ENCODE measurements around the gene CPA3.

CPA3 gene

DNA sequence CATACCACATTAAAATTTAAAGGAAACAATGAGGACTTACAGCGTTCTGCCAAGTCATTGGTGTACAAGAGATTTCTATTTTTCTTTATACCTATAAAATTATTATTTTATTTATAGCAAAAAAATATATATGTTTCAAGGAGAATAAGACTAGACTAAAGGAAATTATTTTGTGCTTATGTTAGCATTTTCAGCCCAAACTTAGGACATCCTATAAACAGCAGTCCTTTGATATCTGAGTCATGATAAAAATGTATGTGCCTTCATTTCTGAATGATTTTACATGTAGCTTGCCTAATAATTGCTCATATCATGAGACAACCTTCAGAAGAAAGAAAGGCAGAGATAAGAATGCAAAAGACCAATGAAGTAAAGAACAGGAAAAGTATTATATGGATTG is 16.7 kb upstream of the CPA3 start:
- Mint-ChIP-seq H3K4me3 (no peak overlapping the region), H3K27ac (no peak overlapping the region), H3K9me3 (no peaks in the 10 kb centered on the region), H3K36me3 (no peaks in the 10 kb centered on the region), H3K4me1 (no peaks in the 10 kb centered on the region)
- no peak for ATAC-seq
- DNase-seq (ENCODE audit: low spot score in 2 of 2), result no peak

DNA sequence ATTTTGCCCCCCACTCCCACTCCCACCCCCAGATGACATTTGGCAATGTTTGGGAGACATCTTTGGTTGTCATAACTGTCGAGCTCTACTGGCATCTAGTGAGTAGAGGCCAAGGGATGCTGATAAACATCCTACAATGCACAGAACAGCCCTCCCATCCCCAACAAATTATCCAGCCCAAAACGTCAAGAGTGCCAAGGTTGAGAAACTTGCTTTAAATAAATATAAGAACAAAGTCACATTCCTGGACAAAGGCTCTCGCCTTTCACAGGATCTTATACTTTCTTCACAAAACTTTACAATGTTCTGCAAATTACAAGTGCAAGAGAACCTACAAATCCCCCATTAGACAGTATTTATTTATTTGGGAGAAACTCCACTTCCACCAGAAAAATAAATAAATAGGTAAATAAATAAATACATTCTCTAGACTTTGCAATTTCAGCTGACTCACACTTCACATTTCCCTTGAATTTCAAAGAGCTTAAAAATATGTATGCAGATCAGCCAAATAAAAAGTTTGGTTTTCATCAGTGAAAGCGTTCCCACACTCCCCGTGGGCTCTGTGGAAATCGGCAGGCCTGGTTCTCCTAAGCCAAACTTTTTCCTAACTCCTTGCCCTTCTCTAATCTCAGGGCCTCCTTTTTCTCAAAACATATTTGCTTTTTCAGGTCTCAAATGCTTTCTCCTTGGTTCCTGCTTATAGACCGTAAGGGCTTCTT is 12.7 kb upstream of the CPA3 start:
- no peaks in the 10 kb centered on the region for H3K36me3 Mint-ChIP-seq
- no peak for DNase-seq (ENCODE audit: low spot score in 2 of 2)
- no peak overlapping the region for H3K27ac Mint-ChIP-seq
- no peak for ATAC-seq
- H3K4me1 Mint-ChIP-seq, result no peaks in the 10 kb centered on the region
- no peaks in the 10 kb centered on the region for H3K9me3 Mint-ChIP-seq
- no peak overlapping the region for H3K4me3 Mint-ChIP-seq

DNA sequence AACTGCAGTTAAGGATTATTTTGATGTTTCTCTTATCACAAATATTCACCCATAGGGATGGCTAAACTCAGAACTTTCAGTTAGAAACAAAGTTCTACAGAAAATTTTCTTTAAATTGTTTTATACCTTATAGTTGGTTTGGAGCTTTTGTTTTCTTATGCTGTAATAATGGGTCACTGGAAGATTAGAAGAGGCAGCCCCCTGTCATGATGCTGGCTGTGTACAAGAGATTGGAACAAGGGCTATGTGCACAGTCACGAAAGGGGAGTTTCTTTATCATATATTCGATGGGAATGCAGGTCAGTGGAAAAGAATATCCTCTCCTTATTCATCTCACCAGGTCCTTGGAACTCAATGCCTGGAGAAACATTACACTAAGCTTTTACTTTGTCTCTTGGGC is 12.0 kb upstream of the CPA3 start:
- Mint-ChIP-seq H3K4me1 (no peaks in the 10 kb centered on the region), H3K9me3 (no peaks in the 10 kb centered on the region), H3K36me3 (no peaks in the 10 kb centered on the region), H3K27ac (no peak overlapping the region), H3K4me3 (no peak overlapping the region)
- DNase-seq (ENCODE audit: low spot score in 2 of 2), result no peak
- ATAC-seq, result no peak

DNA sequence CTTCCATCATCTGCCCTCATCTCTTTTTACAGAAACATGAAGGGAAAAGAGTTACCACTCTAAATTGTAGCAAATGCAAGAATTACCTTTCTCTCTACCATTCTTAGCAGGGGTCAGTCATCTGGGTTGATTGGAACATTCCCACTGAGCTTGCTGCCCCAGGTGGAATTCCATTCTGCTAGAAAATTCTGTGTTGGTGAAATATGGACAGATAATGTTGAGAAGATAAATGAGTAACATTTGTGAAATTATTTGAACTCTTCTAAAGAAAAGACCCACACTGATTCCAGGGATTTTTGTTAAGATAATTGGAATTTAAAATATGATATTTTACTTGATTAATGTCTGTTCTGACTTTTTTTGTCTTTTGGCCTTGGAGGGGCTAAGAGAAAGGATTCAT is 11.0 kb upstream of the CPA3 start:
- H3K9me3 Mint-ChIP-seq, result no peaks in the 10 kb centered on the region
- ATAC-seq (no peak), DNase-seq (ENCODE audit: low spot score in 2 of 2) (no peak)
- H3K4me1 Mint-ChIP-seq, result no peaks in the 10 kb centered on the region
- no peak overlapping the region for H3K27ac Mint-ChIP-seq
- H3K36me3 Mint-ChIP-seq, result no peaks in the 10 kb centered on the region
- no peak overlapping the region for H3K4me3 Mint-ChIP-seq

DNA sequence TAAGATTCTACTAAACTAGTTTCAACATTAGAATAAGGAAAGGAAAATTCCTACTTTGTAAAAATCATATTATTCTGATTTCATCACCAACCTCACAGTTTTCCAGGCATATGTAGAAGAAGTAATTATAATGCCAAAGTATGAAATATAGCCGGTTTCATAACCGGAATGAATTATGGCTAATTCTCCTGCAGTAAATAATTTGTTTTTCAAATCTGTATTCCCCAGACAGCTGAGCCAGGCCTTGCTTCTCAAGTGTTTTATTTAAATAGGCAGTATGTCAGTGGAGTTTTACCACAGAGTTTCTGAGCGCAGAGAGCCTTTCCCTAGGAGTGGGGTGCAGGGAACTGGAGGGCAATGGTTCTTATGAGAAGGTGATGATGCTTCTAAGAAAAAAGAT is 8.7 kb upstream of the CPA3 start:
- H3K36me3 Mint-ChIP-seq, result no peaks in the 10 kb centered on the region
- H3K9me3 Mint-ChIP-seq, result no peaks in the 10 kb centered on the region
- ATAC-seq (no peak), DNase-seq (ENCODE audit: low spot score in 2 of 2) (no peak)
- no peak overlapping the region for H3K27ac Mint-ChIP-seq
- H3K4me1 Mint-ChIP-seq, result no peaks in the 10 kb centered on the region
- no peak overlapping the region for H3K4me3 Mint-ChIP-seq

DNA sequence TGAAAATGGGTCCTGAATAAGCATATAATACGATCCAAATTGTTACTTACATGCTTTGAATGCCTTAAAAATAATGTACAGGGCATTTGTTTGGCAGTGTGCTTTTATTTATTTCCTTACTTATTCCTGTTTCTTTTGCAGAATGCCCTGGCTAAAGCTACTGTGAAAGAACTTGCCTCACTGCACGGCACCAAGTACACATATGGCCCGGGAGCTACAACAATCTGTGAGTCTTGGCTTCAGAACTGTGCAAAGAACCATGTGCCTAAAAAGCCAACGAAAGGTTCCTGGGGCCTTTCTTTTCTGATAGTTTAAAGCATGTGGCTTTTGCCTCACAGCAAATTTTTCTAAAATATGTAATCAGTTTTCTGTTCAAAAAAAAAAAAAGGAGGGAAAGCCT is 7.8 kb upstream of the CPA3 start:
- ATAC-seq (no peak), DNase-seq (ENCODE audit: low spot score in 2 of 2) (no peak)
- Mint-ChIP-seq H3K4me3 (no peak overlapping the region), H3K4me1 (no peaks in the 10 kb centered on the region), H3K9me3 (no peaks in the 10 kb centered on the region), H3K27ac (no peak overlapping the region), H3K36me3 (no peaks in the 10 kb centered on the region)

DNA sequence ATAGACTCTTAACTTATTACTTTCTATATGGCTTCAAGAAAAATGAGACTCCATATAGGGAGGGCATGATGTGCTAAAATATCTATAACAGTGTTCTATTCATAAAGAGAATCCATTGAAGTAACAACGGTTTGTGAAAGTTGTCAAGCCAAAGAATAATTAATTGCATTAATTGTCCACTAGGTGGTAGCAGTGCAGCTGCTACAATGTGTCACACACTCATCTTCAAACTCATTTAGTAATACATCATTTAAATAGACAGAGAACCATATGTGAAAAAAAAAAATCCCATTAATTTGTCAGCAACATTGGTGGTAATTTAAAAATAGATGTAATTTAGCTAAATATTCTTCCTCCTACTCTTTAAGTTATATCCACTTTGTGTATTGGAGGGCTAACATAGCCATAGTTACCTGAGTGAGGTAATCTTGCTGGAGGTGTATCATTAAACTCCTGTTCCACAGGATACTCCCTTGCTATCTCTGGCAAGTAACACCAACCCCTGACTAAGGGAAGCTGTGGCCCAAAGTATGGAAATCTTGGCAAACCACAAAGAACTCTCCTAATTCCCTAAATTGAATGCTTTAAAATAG is 3.7 kb upstream of the CPA3 start:
- ATAC-seq (peak; percentile 55), DNase-seq (ENCODE audit: low spot score in 2 of 2) (no peak)
- Mint-ChIP-seq H3K27ac (no peak overlapping the region), H3K4me3 (no peak overlapping the region), H3K4me1 (no peaks in the 10 kb centered on the region), H3K36me3 (no peaks in the 10 kb centered on the region), H3K9me3 (no peaks in the 10 kb centered on the region)

DNA sequence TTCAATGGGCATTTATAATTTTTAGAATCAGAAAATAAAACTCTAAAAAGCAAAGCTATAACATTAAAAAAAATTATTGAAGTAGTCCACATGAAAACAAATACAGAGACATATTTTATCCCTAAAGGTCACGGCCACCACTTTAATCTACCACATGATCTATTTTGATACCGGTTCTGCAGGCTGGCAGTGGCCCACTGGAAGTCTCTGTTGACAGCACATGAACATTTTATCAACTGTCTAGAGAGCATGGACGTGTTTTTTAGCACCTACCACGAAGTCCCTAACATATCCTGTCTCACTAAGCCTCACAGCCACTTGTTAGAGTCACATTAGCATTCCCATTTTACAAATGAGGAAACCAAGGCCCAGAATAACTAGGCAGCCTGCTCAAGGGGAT is 1.8 kb upstream of the CPA3 start:
- ATAC-seq, result no peak
- Mint-ChIP-seq H3K4me1 (no peaks in the 10 kb centered on the region), H3K36me3 (no peaks in the 10 kb centered on the region)

DNA sequence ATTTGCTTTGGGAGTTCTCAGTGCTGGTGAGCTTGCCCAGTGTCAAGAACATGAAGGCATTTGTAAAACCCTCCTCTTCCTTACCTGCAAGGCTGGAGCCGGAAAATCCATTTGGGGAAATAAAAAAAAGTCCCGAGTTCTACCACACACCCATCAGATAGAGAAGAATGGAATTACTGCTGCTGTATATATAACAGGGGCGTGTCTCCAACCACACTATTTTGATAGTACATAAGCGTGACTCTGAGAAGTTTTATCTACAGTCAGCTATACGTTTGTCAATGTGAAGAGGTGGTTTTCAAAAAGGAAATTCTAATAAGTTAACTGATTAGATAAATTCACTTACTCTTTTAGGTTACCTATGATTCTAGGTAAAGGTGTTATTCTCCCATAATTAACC is 1.3 kb upstream of the CPA3 start:
- no peak overlapping the region for H3K4me3 Mint-ChIP-seq
- no peak for ATAC-seq
- no peaks in the 10 kb centered on the region for H3K4me1 Mint-ChIP-seq
- H3K36me3 Mint-ChIP-seq, result no peaks in the 10 kb centered on the region
- no peak for DNase-seq (ENCODE audit: low spot score in 2 of 2)
- no peaks in the 10 kb centered on the region for H3K9me3 Mint-ChIP-seq
- no peak overlapping the region for H3K27ac Mint-ChIP-seq

More for the DNA sequence above, 1.8 kb upstream of the CPA3 start:
- no peak overlapping the region for H3K27ac Mint-ChIP-seq
- no peak overlapping the region for H3K4me3 Mint-ChIP-seq
- H3K9me3 Mint-ChIP-seq, result no peaks in the 10 kb centered on the region
- DNase-seq (ENCODE audit: low spot score in 2 of 2), result no peak

DNA sequence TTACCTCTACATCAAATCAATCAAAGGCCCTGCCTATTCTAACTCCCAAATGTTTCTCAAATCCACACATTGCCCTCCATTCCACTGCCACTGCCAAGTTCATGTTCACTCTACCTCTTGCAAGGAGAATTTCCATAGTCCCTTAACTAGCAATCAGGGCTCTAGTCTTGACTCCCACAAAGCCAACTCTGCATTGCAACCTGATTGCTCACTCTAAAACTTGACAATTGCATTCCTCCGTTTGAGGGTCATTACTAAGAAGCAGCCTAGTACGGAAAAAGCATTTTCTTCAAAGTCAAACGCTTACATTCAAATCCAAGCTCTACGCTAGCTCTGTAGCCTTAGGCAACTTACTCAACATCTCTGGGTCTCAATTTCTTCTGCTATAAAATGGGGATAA is 1.2 kb downstream of the CPA3 start:
- Mint-ChIP-seq H3K4me3 (no peak overlapping the region), H3K36me3 (no peaks in the 10 kb centered on the region), H3K27ac (no peak overlapping the region), H3K9me3 (no peaks in the 10 kb centered on the region), H3K4me1 (no peaks in the 10 kb centered on the region)
- ATAC-seq (no peak), DNase-seq (ENCODE audit: low spot score in 2 of 2) (no peak)

DNA sequence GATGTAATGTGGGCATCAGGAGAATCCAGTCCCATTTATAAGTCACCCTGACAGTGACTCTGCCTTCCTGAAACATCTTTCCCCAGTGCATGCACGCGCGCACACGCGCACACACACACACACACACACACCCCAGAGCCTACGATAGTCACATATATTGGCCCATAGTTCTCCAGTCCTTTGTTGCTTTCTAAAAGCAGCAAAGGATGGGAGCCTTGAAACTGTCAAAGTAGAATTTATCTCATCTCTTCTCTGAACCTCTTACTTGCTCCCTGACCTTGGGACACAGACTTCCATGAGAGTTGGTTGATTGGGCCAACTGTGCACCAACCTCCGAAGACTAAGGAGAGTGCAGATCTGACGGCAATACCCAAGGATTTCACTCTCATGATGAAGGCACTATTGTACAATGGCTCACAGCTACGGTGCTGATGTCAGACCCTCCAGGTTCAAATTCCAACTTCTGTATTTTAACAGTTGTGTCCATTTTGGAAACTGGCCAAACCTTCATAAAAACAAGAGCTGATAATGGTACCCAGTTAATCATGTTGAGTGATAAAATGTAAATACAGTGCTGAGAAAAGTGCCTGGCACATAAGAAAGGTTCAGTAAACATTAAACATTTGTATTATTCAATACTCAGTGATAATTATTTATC is 8.3 kb downstream of the CPA3 start:
- Mint-ChIP-seq H3K4me3 (no peak overlapping the region), H3K27ac (no peak overlapping the region), H3K4me1 (no peaks in the 10 kb centered on the region), H3K36me3 (no peaks in the 10 kb centered on the region), H3K9me3 (no peaks in the 10 kb centered on the region)
- no peak for ATAC-seq
- DNase-seq (ENCODE audit: low spot score in 2 of 2), result no peak

DNA sequence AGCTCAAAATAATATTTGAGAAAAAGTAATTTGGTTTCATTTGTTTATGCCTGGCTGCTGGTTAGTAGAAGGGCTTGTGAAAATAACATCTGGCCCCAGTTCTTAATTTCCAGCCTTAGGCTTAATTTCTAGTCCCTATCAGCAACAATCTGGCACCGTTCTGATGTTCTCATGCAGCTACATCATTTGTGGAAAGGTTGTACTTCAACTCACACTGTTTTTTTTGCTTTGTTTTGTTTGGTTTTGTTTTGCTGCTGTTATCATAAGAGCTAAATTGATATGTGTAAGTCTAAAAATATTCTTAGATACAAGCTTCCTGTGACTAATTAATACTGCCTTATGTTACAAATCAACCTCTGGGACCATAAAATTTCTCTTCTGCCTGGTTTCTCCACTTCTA is 8.9 kb downstream of the CPA3 start:
- DNase-seq (ENCODE audit: low spot score in 2 of 2), result no peak
- no peak overlapping the region for H3K4me3 Mint-ChIP-seq
- H3K36me3 Mint-ChIP-seq, result no peaks in the 10 kb centered on the region
- no peaks in the 10 kb centered on the region for H3K9me3 Mint-ChIP-seq
- no peak for ATAC-seq
- H3K27ac Mint-ChIP-seq, result no peak overlapping the region
- no peaks in the 10 kb centered on the region for H3K4me1 Mint-ChIP-seq

DNA sequence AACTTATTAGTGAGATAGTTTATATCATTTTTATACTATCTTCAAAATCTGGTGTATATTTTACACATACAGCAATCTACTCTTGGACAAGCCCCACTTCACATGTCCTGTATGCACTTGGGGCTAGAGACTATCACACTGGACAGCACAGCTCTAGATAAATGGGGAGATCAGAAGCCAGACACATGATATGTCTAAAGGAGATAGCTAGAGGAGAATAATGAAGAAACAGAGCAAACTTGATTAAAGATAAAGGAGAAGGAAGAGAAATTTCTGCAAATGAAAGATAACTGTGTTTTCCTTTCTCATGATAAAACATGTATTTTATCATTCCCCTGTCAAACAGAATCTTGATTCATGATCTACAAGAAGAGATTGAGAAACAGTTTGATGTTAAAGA is 13.0 kb downstream of the CPA3 start:
- Mint-ChIP-seq H3K4me1 (no peaks in the 10 kb centered on the region), H3K9me3 (no peaks in the 10 kb centered on the region), H3K36me3 (no peaks in the 10 kb centered on the region), H3K27ac (no peak overlapping the region), H3K4me3 (no peak overlapping the region)
- no peak for ATAC-seq
- no peak for DNase-seq (ENCODE audit: low spot score in 2 of 2)

DNA sequence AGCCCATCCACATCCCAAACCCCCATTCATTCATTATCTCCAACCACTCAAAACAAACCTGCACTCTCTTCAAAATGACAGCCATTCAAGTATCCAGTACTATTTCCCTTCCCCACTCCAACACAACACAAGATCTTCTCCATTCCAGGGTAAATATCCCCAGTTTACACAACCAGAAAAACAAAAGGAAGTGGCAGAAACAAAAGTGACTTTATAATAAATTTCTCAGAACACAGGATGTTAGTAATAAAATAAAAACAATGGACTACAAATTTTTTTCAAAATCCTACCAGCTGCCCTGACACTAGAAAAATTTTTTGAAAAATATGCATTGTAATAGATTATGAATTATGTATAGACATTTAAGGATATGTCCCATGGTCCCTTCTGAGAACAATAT is 14.2 kb downstream of the CPA3 start:
- Mint-ChIP-seq H3K27ac (no peak overlapping the region), H3K36me3 (no peaks in the 10 kb centered on the region), H3K4me3 (no peak overlapping the region), H3K9me3 (no peaks in the 10 kb centered on the region), H3K4me1 (no peaks in the 10 kb centered on the region)
- ATAC-seq (no peak), DNase-seq (ENCODE audit: low spot score in 2 of 2) (no peak)

DNA sequence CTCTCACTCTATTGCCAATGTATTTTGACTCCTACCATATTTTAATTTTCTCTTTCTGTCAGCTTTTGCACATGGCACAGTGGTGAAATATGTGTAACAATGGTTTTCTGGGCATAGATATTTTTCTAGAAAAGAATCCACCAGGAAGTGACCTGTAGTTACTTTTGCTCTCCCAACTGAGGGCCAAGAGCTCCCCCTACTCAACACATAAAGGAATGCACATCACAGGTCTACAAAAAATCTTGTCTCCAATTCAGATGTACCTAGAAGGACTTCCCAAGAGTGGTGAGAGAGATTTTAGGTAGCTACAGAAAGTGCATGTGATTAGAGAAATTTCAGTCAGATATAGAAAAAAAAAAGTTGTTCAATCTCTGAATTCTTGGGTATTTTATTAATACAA is 15.6 kb downstream of the CPA3 start:
- no peaks in the 10 kb centered on the region for H3K4me1 Mint-ChIP-seq
- no peak overlapping the region for H3K4me3 Mint-ChIP-seq
- no peak for ATAC-seq
- no peaks in the 10 kb centered on the region for H3K9me3 Mint-ChIP-seq
- no peaks in the 10 kb centered on the region for H3K36me3 Mint-ChIP-seq
- no peak for DNase-seq (ENCODE audit: low spot score in 2 of 2)
- H3K27ac Mint-ChIP-seq, result no peak overlapping the region

DNA sequence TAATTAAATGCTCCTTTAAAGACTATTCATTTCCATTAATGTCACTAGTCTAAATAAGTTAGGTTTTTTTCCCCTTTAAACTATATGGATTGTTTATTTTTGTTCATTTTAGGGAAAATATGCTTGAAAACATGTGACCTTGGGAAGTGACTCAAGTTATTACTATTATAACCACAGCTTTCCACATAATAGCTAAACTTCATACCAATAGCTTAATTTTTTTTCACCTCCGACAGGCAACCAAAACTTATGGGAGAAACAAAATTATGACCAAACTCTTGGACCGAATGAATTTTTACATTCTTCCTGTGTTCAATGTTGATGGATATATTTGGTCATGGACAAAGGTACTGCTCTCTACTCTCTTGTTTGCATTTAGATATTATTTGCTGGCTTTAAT is 16.2 kb downstream of the CPA3 start:
- H3K36me3 Mint-ChIP-seq, result no peaks in the 10 kb centered on the region
- no peaks in the 10 kb centered on the region for H3K9me3 Mint-ChIP-seq
- DNase-seq (ENCODE audit: low spot score in 2 of 2) (no peak), ATAC-seq (no peak)
- H3K27ac Mint-ChIP-seq, result no peak overlapping the region
- no peaks in the 10 kb centered on the region for H3K4me1 Mint-ChIP-seq
- H3K4me3 Mint-ChIP-seq, result no peak overlapping the region

All from stimulated activated effector memory CD8-positive, alpha-beta T cell treated with anti-CD3 and anti-CD28 coated beads, Interleukin-12 subunit alpha, Interleukin-12 subunit beta, amount 100 ng/mL, for 72 hours (primary cell).